GM18526 (cell line): ENCODE data around the gene NEURL4.

Experiments
- POLR2A ChIP-seq: IDR thresholded peaks from 3 replicates; pipeline ENCODE4 v1.6.1; 2011; ENCODE audit not compliant: insufficient read length; ENCODE audit errors: extremely low read depth

Gene NEURL4

GRCh38 chr17:7313890-7314718 is 15.0 kb downstream of the NEURL4 start:
- no peak for TF ChIP-seq POLR2A

GRCh38 chr17:7313088-7313889 is 15.8 kb downstream of the NEURL4 start:
- peak; percentile 11 for TF ChIP-seq POLR2A

GRCh38 chr17:7312432-7313087 is 16.6 kb downstream of the NEURL4 start:
- peak; percentile 21 for TF ChIP-seq POLR2A

- TF ChIP-seq POLR2A: no peak
These were observed 17.9 kb downstream of the NEURL4 start for GRCh38 chr17:7311110-7311705.

- no peak for TF ChIP-seq POLR2A
These were observed 19.5 kb downstream of the NEURL4 start for GRCh38 chr17:7309628-7310027.

- TF ChIP-seq POLR2A: no peak
These were observed 20.3 kb downstream of the NEURL4 start for GRCh38 chr17:7308625-7309433.

GRCh38 chr17:7307686-7308624 is 21.2 kb downstream of the NEURL4 start:
- TF ChIP-seq POLR2A: peak; percentile 56

- TF ChIP-seq POLR2A: peak; percentile 69
These were observed 22.0 kb downstream of the NEURL4 start, which contains the start of gene EIF5A for GRCh38 chr17:7306911-7307685. Gene EIF5A, plus strand, starts transcription at chr17:7307628. Its CDS starts 2,008 bp downstream, at chr17:7309636.

- TF ChIP-seq POLR2A: no peak
These were observed 25.0 kb downstream of the NEURL4 start for GRCh38 chr17:7304179-7304578.

- TF ChIP-seq POLR2A: no peak
These were observed 32.8 kb downstream of the NEURL4 start for GRCh38 chr17:7296189-7296861.

- TF ChIP-seq POLR2A: no peak
These were observed 33.6 kb downstream of the NEURL4 start for GRCh38 chr17:7295230-7296180.

- TF ChIP-seq POLR2A: no peak
These were observed 34.5 kb downstream of the NEURL4 start, which contains the start of gene YBX2 for GRCh38 chr17:7294614-7295153. Gene YBX2, minus strand, starts transcription at chr17:7294639. Its CDS starts 139 bp downstream, at chr17:7294500.
